Transverse colon (tissue), 4 donors: ENCODE measurements around the gene SOX12. TPM values are rescaled to one million over a fixed set of nuclear protein-coding genes. Genes with fewer than 3 reads are reported as not detected.

ENCODE experiments used
- DNase-seq: peaks from one replicate; pipeline ENCODE4 v3.0.0-alpha.2; 2019
- H3K27ac ChIP-seq, 4 donors: fragments of 200-600 bp; sonication (generic); 2 replicates each; pipeline ENCODE4 v1.5.1; 2016 to 2018; ENCODE audit warnings: inconsistent platforms in 4 of 4
- H3K27me3 ChIP-seq: fragments of 200-600 bp; sonication (generic); 2 replicates; pipeline ENCODE4 v1.5.1; 2017; ENCODE audit warnings: inconsistent platforms
- H3K36me3 ChIP-seq, 4 donors: fragments of 200-600 bp; sonication (generic); 2 replicates each; pipeline ENCODE4 v1.5.1; 2017 to 2019; ENCODE audit warnings: inconsistent platforms in 4 of 4
- H3K4me1 ChIP-seq, 4 donors: fragments of 200-600 bp; sonication (generic); 2 replicates each; pipeline ENCODE4 v1.5.1; 2017 to 2020; ENCODE audit warnings: inconsistent platforms in 4 of 4
- H3K4me3 ChIP-seq, 4 donors: fragments of 200-600 bp; sonication (generic); 1 replicate in 1 of 4; 2 replicates in 3 of 4; pipeline versions ENCODE4 v1.5.1 to v1.6.1; 2017 to 2019; ENCODE audit warnings: inconsistent platforms in 4 of 4
- H3K9me3 ChIP-seq, 2 donors: fragments of 200-600 bp; sonication (generic); 2 replicates each; pipeline ENCODE4 v1.5.1; 2017 to 2019; ENCODE audit warnings: inconsistent platforms in 2 of 2
- CTCF ChIP-seq, 5 experiments: fragments of 200-600 bp in 3 of 5; fragments of 450-650 bp in 2 of 5; sonication (generic) in 3 of 5; IDR thresholded peaks; 1 replicate in 2 of 5; 2 replicates in 3 of 5; pipeline ENCODE4 v1.5.1; 2016 to 2017; ENCODE audit warnings: antibody characterized with exemption in 5 of 5, inconsistent platforms in 3 of 5, mild to moderate bottlenecking in 2 of 5, moderate library complexity in 1 of 5
- EP300 ChIP-seq: sonication (generic); formaldehyde crosslinking; IDR thresholded peaks from one replicate; pipeline ENCODE4 v1.6.1; 2017; ENCODE audit warnings: antibody characterized with exemption, low read depth
- POLR2A ChIP-seq: fragments of 450-650 bp; IDR thresholded peaks from one replicate; pipeline ENCODE4 v1.6.1; 2016; ENCODE audit warnings: antibody characterized with exemption, mild to moderate bottlenecking, moderate library complexity
- POLR2AphosphoS5 ChIP-seq, 3 donors: sonication (generic); formaldehyde crosslinking; IDR thresholded peaks; one replicate each; pipeline ENCODE4 v1.6.1; 2016; ENCODE audit warnings: antibody characterized with exemption in 3 of 3
- WGBS, 2 donors: methylation state at CpG; one replicate each; pipeline ENCODE4 v1.1.5; 2018; ENCODE audit warnings: low coverage in 1 of 2; 5-methylcytosine and 5-hydroxymethylcytosine counted together
- in situ Hi-C, 4 donors: fragments of 200-750 bp; cut with MboI; loops; one replicate each; pipeline versions ENCODE4 v1.15.0 to v1.15.1; 2017; ENCODE audit warnings: low sequenced_read_pairs in 3 of 4, low pct_ligation_motif_present in 1 of 4, low pct_unique_long_range_greater_than_20kb in 1 of 4
- intact Hi-C: fragments of 100-400 bp; cut with DNase I; formaldehyde crosslinking; loops from one replicate; pipeline ENCODE4 v1.15.1; 2023; ENCODE audit warnings: low total_unique reads
- total RNA-seq, 4 donors: library from RNA; depleted of rRNA; stranded (reverse); fragments of >200 nt; gene quantifications; one replicate each; pipeline ENCODE4 v1.1.0, GENCODE V29; 2016

SOX12 gene
- total RNA-seq, 4 donors from 2014 or later = 2.0 to 5.0 (median 3.5) TPM

GRCh38 chr20:328975-329695 is 3.8 kb downstream of the SOX12 start:
- peak overlapping the region in 2 of 4 donors; percentile 7 to 98 for H3K27ac ChIP-seq

GRCh38 chr20:329851-330232 is 4.5 kb downstream of the SOX12 start:
- Histone ChIP-seq H3K27me3 (no peaks in the 10 kb centered on the region), H3K9me3 (no peaks in the 10 kb centered on the region), H3K4me1 (peaks cover 0 to 31% (median 21%) of the 10 kb centered on the region in 4 donors), H3K27ac (no peak overlapping the region), H3K36me3 (no peaks in the 10 kb centered on the region), H3K4me3 (no peak overlapping the region)
- no peak for TF ChIP-seq POLR2AphosphoS5 (IDR thresholded peaks at IDR 0.05)
- TF ChIP-seq POLR2A = no peak
- no peak for TF ChIP-seq EP300
- no peak for TF ChIP-seq CTCF (IDR thresholded peaks at IDR 0.05)
- intact Hi-C loops (loop anchor here (10.0 kb wide), 1 partner anchor 55 kb away; no protein-coding TSS in a partner anchor), in situ Hi-C loops (no loop called here)
- WGBS, 2 donors = 60 to 73% methylated on average over 1 to 4 of the region's 4 CpGs
- DNase-seq = peak; percentile 18

More at GRCh38 chr20:328975-329695, 3.8 kb downstream of the SOX12 start:
- H3K27me3 ChIP-seq = no peaks in the 10 kb centered on the region
- no peaks in the 10 kb centered on the region for H3K9me3 ChIP-seq
- H3K4me1 ChIP-seq = peaks cover 0 to 35% (median 23%) of the 10 kb centered on the region in 4 donors
- in situ Hi-C loops = no loop called here
- TF ChIP-seq POLR2A (no peak), CTCF (IDR thresholded peaks at IDR 0.05) (no peak), POLR2AphosphoS5 (IDR thresholded peaks at IDR 0.05) (no peak), EP300 (no peak)
- WGBS, 2 donors = 65% methylated on average over 7 of the region's 7 CpGs; no CpG with 5 or more reads in 1 of the 2 donors
- no peak for DNase-seq
- no peaks in the 10 kb centered on the region for H3K36me3 ChIP-seq
- H3K4me3 ChIP-seq = no peak overlapping the region
- intact Hi-C loops = loop anchor here (10.0 kb wide), 1 partner anchor 54 kb away; no protein-coding TSS in a partner anchor

- in situ Hi-C loops = no loop called here
- intact Hi-C loops = no loop called here
- 61 to 72% methylated on average over 6 to 16 of the region's 16 CpGs for WGBS, 2 donors
Observed at GRCh38 chr20:330233-331149, 5.1 kb downstream of the SOX12 start.

More at GRCh38 chr20:330233-331149, 5.1 kb downstream of the SOX12 start:
- peak overlapping the region in 1 of 4 donors; percentile 0 for H3K27ac ChIP-seq
- no peak overlapping the region for H3K4me3 ChIP-seq
- no peak for DNase-seq
- no peaks in the 10 kb centered on the region for H3K27me3 ChIP-seq
- H3K4me1 ChIP-seq = peaks cover 0 to 31% (median 20%) of the 10 kb centered on the region in 4 donors
- TF ChIP-seq CTCF (IDR thresholded peaks at IDR 0.05) (peak; percentile 72 to 84 (median 79)), EP300 (no peak), POLR2AphosphoS5 (IDR thresholded peaks at IDR 0.05) (no peak), POLR2A (no peak)
- H3K36me3 ChIP-seq = no peaks in the 10 kb centered on the region
- no peaks in the 10 kb centered on the region for H3K9me3 ChIP-seq
